ENCODE measurements around the gene WNT9A.

Gene WNT9A

GRCh38 chr1:227939791-227940771 lies 7.7 kb downstream of the WNT9A start:
- no peak for DNase-seq

- DNase-seq, result no peak
These were observed 8.6 kb downstream of the WNT9A start for GRCh38 chr1:227938911-227939790.

- no peak for DNase-seq
These were observed 9.5 kb downstream of the WNT9A start for GRCh38 chr1:227938276-227938675.

GRCh38 chr1:227937838-227938145 lies 9.9 kb downstream of the WNT9A start:
- DNase-seq, result no peak

GRCh38 chr1:227937031-227937837 lies 10.5 kb downstream of the WNT9A start:
- no peak for DNase-seq

- no peak for DNase-seq
These were observed 11.9 kb downstream of the WNT9A start for GRCh38 chr1:227935826-227936225.

GRCh38 chr1:227934476-227935313 lies 13.0 kb downstream of the WNT9A start:
- DNase-seq, result no peak

- DNase-seq, result no peak
These were observed 17.8 kb downstream of the WNT9A start for GRCh38 chr1:227929751-227930472.

GRCh38 chr1:227928811-227929375 lies 18.8 kb downstream of the WNT9A start:
- DNase-seq, result no peak

GRCh38 chr1:227927971-227928741 lies 19.6 kb downstream of the WNT9A start:
- no peak for DNase-seq

- DNase-seq, result no peak
These were observed 20.5 kb downstream of the WNT9A start for GRCh38 chr1:227926896-227927885.

GRCh38 chr1:227926216-227926791 lies 21.4 kb downstream of the WNT9A start:
- DNase-seq, result no peak

- DNase-seq, result no peak
These were observed 22.0 kb downstream of the WNT9A start for GRCh38 chr1:227925582-227926198.

- DNase-seq, result no peak
These were observed 22.7 kb downstream of the WNT9A start for GRCh38 chr1:227924833-227925574.

GRCh38 chr1:227924168-227924832 lies 23.4 kb downstream of the WNT9A start:
- DNase-seq, result no peak

GRCh38 chr1:227923353-227924167 lies 24.2 kb downstream of the WNT9A start:
- no peak for DNase-seq

All from NCI-H2171 treated with DMSO at 0.1 percent for 48 hours (cell line).